ENCODE measurements around the gene CACNG8. TPM values are rescaled to one million over a fixed set of nuclear protein-coding genes. Genes with fewer than 3 reads are reported as not detected.

The CACNG8 gene
- under 0.01 TPM in 1 of 2 replicates, not detected in the other for total RNA-seq

GRCh38 chr19:53962887-53963431 is at the start of gene CACNG8:
TSS of gene CACNG8 (plus strand) at chr19:53962937.
- peaks cover 51% of the 10 kb centered on the region for H3K27me3 ChIP-seq (ENCODE audit: control insufficient read depth, insufficient read depth, low read length)
- TF ChIP-seq CTCF (IDR thresholded peaks at IDR 0.05; ENCODE audit: insufficient read depth, low read length, poor library complexity, severe bottlenecking) = no peak
- H3K36me3 ChIP-seq (ENCODE audit: control insufficient read depth, insufficient read depth, low read length) = no peaks in the 10 kb centered on the region
- no peak for DNase-seq (ENCODE audit: low read depth)
- H3K4me3 ChIP-seq (ENCODE audit: low read depth, low read length) = no peak within 1 kb of the TSS

GRCh38 chr19:53915000-53915399 is 47.7 kb upstream of the CACNG8 start:
- Histone ChIP-seq H3K27me3 (ENCODE audit: control insufficient read depth, insufficient read depth, low read length) (peaks cover 4% of the 10 kb centered on the region), H3K4me3 (ENCODE audit: low read depth, low read length) (no peak overlapping the region), H3K36me3 (ENCODE audit: control insufficient read depth, insufficient read depth, low read length) (no peaks in the 10 kb centered on the region)
- no peak for TF ChIP-seq CTCF (IDR thresholded peaks at IDR 0.05; ENCODE audit: insufficient read depth, low read length, poor library complexity, severe bottlenecking)
- DNase-seq (ENCODE audit: low read depth) = no peak

GRCh38 chr19:53916004-53916403 is 46.7 kb upstream of the CACNG8 start:
- DNase-seq (ENCODE audit: low read depth) = no peak
- TF ChIP-seq CTCF (IDR thresholded peaks at IDR 0.05; ENCODE audit: insufficient read depth, low read length, poor library complexity, severe bottlenecking) = no peak
- Histone ChIP-seq H3K4me3 (ENCODE audit: low read depth, low read length) (no peak overlapping the region), H3K36me3 (ENCODE audit: control insufficient read depth, insufficient read depth, low read length) (no peaks in the 10 kb centered on the region), H3K27me3 (ENCODE audit: control insufficient read depth, insufficient read depth, low read length) (no peaks in the 10 kb centered on the region)

- DNase-seq (ENCODE audit: low read depth) = no peak
- H3K36me3 ChIP-seq (ENCODE audit: control insufficient read depth, insufficient read depth, low read length) = no peaks in the 10 kb centered on the region
- no peaks in the 10 kb centered on the region for H3K27me3 ChIP-seq (ENCODE audit: control insufficient read depth, insufficient read depth, low read length)
- no peak overlapping the region for H3K4me3 ChIP-seq (ENCODE audit: low read depth, low read length)
- TF ChIP-seq CTCF (IDR thresholded peaks at IDR 0.05; ENCODE audit: insufficient read depth, low read length, poor library complexity, severe bottlenecking) = no peak
These were observed 45.4 kb upstream of the CACNG8 start for GRCh38 chr19:53917356-53917755.

- no peaks in the 10 kb centered on the region for H3K27me3 ChIP-seq (ENCODE audit: control insufficient read depth, insufficient read depth, low read length)
- TF ChIP-seq CTCF (IDR thresholded peaks at IDR 0.05; ENCODE audit: insufficient read depth, low read length, poor library complexity, severe bottlenecking) = no peak
- no peak overlapping the region for H3K4me3 ChIP-seq (ENCODE audit: low read depth, low read length)
- H3K36me3 ChIP-seq (ENCODE audit: control insufficient read depth, insufficient read depth, low read length) = no peaks in the 10 kb centered on the region
- peak; percentile 1 for DNase-seq (ENCODE audit: low read depth)
These were observed 35.0 kb upstream of the CACNG8 start for GRCh38 chr19:53927739-53928138.

GRCh38 chr19:53936029-53936428 is 26.7 kb upstream of the CACNG8 start:
- TF ChIP-seq CTCF (IDR thresholded peaks at IDR 0.05; ENCODE audit: insufficient read depth, low read length, poor library complexity, severe bottlenecking) = no peak

More at GRCh38 chr19:53936029-53936428, 26.7 kb upstream of the CACNG8 start:
- DNase-seq (ENCODE audit: low read depth) = no peak
- Histone ChIP-seq H3K36me3 (ENCODE audit: control insufficient read depth, insufficient read depth, low read length) (no peaks in the 10 kb centered on the region), H3K27me3 (ENCODE audit: control insufficient read depth, insufficient read depth, low read length) (no peaks in the 10 kb centered on the region), H3K4me3 (ENCODE audit: low read depth, low read length) (no peak overlapping the region)
